Measurements from ENCODE around the gene ELK4.

The ELK4 gene

DNA sequence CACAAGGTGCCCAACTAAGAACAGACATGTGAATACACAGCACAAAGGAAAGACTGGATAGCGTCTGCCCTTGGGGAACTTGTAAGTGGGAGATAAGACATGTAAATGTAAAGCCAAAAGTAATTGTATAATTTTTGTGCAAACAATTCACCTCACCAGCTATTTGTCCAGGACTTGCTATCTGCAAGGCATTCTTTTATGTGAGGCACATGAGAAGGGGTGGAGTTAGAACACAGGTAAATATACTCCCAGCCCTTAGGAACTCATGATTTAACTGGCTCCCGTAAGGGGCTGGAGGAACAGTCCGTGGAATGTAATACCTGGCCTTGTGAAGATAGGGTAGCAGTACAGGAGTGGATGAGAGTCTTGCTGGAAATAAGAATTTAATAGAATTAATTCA lies 66.0 kb downstream of the ELK4 start:
- DNase-seq (ENCODE audit: low read depth, low spot score), result no peak

DNA sequence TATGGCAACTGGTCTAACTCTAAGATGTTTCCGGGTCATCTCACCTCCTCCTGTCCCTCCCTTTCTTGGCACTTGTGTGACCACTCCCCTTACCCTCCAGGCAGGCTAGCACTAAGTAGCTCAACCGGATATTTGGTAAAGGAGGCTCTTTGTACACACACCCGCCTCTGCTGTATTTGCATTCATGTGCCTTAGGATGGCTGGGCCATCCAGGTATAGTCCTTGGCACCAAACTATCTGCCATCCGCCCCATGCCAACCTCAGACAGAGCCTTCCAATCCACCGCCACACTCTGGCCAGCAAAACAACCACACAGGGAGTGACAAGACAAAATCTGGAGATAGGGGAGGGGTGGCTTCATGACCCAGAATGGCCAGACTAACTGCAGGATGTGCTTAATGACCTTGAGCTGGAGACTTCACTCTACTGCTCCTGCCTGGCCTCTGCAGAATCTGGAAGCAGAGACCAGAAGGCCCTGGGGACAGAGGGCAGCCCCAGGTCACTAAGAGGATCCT lies 67.8 kb downstream of the ELK4 start:
- DNase-seq (ENCODE audit: low read depth, low spot score), result no peak

DNA sequence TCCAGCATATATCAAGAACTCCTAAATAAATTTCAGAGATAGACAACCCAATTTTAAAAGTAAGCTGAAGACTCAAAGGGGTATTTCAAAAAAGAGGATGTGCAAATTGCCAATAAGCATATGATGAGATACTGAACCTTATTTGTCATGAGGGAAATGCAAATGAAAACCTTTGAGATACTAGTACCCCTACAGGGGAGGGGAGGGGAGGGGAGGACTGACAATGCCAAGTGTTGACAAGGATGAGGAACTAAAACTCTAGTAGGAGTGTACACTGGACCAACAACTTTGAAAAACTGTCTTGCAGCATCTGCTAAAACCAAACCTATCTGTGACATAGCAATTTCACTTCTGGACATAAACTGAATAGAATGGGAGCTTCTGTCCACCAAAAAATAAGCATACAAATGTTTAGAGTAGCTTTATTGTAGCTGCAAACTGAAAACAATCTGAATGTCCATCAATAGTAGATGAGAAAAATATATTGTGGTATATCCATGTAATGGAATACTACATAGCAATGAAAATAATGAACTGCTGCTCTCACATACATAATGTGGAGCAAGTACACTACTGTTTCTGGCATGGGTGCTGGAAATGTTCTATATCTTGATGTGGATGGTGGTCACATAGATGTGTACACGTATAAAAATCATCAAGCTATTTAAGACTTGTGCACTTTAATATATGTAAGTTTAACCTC lies 70.2 kb downstream of the ELK4 start:
- DNase-seq (ENCODE audit: low read depth, low spot score), result no peak
